Left lung (tissue), 10 donors: Measurements from ENCODE around the gene SPNS2. TPM values are rescaled to one million over a fixed set of nuclear protein-coding genes. Genes with fewer than 3 reads are reported as not detected.
A peak's percentile ranks its signal among the peaks of the same experiment; 100 is the strongest.

Experiments
- ATAC-seq: fragments of 200-7000 bp; cut with Tn5 transposase; one replicate; pipeline ENCODE4 v1.9.1; 2020; ENCODE audit warnings: moderate library complexity
- DNase-seq, 4 donors: peaks; one replicate each; pipeline ENCODE4 v3.0.0-alpha.2; 2013 to 2020
- H3K27ac ChIP-seq, 2 donors: fragments of 200-600 bp; sonication (generic) in 1 of 2; one replicate each; pipeline versions ENCODE4 v1.5.0 to v1.8.0; 2020 to 2021
- H3K27me3 ChIP-seq, 2 donors: fragments of 200-600 bp; sonication (generic) in 1 of 2; one replicate each; pipeline versions ENCODE4 v1.5.0 to v1.8.0; 2020 to 2021
- H3K36me3 ChIP-seq, 2 donors: fragments of 200-600 bp; sonication (generic) in 1 of 2; one replicate each; pipeline versions ENCODE4 v1.5.0 to v1.8.0; 2020 to 2021
- H3K4me1 ChIP-seq, 2 donors: fragments of 200-600 bp; one replicate each; pipeline ENCODE4 v1.8.0; 2021
- H3K4me3 ChIP-seq, 2 donors: fragments of 200-600 bp; sonication (generic) in 1 of 2; one replicate each; pipeline versions ENCODE4 v1.5.0 to v1.8.0; 2020 to 2021; ENCODE audit warnings: mild to moderate bottlenecking in 1 of 2
- H3K9me3 ChIP-seq, 2 donors: fragments of 200-600 bp; sonication (generic) in 1 of 2; one replicate each; pipeline versions ENCODE4 v1.5.0 to v1.8.0; 2020 to 2021
- intact Hi-C, 2 donors: fragments of 100-400 bp; cut with DNase I; formaldehyde crosslinking; loops; one replicate each; pipeline versions ENCODE4 v1.11.2 to v1.14.2; 2022
- polyA plus RNA-seq, 6 donors: library from polyadenylated mRNA; unstranded; fragments of 120-200 nt; gene quantifications; one replicate each; pipeline ENCODE4 v1.2.1, GENCODE V29; 2013; ENCODE audit not compliant: insufficient read length in 6 of 6
- total RNA-seq, 2 donors: library from RNA; stranded (reverse); fragmentation: NEBNext Ultra II Directional; extraction: Animal tissue kit (Norgen Biotek cat#: 25700); gene quantifications; one replicate each; pipeline ENCODE4 v1.2.1, GENCODE V29; 2021
- TF ChIP-seq, protein P1 (sequence below), 2 donors: fragments of 200-600 bp; sonication (generic) in 1 of 2; IDR thresholded peaks; one replicate each; pipeline versions ENCODE4 v1.5.0 to v1.8.0; 2021; ENCODE audit warnings: antibody characterized with exemption in 2 of 2
- donor health status: DM: no; HTN: yes; CAD: no.
- donor health status: DM: no; HTN: no; CAD: no.

The SPNS2 gene
- total and polyA plus RNA-seq, 8 donors: 19.6 to 52.4 (median 24.3) TPM

DNA sequence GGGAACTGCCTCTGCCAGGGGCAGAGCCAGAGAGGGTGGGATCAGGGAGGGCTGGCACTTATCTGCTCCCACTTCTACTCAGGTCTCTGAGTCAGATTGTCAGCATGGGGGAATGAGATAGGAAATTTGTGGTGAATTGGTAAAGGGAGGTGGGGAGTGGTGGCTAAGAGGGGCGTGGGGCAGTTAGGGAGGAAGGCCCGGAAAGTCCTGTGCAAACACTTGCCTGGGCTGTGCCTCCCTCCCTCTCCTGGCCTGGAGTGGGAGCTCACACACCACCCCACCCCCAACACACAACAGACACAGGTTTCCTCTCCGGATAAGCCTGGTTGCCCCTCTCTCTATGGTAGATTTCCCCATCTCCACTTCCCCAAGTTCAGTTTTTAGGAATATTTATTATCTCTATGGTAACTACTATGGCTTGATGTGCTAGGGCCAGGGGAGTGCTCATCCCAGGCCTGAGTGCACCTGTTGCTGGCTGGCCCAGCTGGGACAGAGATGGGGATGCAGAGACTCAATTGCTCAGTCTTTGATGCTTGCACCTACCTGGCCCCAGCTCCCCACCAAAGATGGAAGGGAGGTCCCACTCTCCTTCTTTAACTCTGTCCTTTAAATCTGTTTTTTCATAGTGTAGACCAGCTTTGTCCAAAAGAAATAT lies 2.7 kb downstream of the SPNS2 start:
- Histone ChIP-seq H3K27me3 (peaks cover 0 to 37% of the 10 kb centered on the region in 2 donors), H3K4me3 (peak overlapping the region in 1 of 2 donors; percentile 57)

DNA sequence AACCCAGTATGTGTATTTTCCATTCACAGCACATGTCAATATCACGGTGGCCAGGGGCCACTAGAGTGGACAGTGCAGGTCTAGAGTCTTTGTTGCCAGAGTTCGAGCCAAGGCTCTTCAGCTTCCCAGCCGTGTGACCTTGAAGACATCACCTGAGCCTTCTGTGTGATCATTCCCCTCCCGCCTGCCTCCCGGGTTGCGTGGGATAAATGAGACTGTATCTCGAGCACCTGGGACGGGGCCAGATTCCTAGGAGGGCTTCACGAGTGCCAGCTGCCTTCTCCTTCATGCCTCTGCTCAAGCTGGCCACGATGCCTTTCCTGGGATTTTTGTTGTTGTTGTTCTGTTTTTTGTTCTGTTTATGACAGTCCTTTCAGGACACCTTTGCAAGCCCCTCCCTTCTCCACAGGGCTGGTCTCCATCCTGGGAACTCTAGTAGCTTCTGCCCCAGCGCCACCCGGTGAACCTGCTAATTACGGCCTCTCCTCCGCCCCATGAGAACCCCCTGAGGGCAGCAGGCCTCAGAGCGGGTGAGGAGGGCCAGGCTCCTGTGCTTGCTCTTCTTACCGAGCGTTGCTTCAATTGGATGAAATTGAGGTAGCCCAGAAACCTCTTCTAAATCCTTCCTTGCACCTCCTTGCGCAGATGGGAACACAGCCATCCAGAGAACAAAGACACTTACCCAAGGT lies 3.9 kb downstream of the SPNS2 start:
- peaks cover 3 to 97% of the 10 kb centered on the region in 2 donors for H3K4me1 ChIP-seq
- H3K9me3 ChIP-seq: no peaks in the 10 kb centered on the region
- H3K36me3 ChIP-seq: no peaks in the 10 kb centered on the region
- peaks cover 0 to 37% of the 10 kb centered on the region in 2 donors for H3K27me3 ChIP-seq
- TF ChIP-seq, protein P1, sequence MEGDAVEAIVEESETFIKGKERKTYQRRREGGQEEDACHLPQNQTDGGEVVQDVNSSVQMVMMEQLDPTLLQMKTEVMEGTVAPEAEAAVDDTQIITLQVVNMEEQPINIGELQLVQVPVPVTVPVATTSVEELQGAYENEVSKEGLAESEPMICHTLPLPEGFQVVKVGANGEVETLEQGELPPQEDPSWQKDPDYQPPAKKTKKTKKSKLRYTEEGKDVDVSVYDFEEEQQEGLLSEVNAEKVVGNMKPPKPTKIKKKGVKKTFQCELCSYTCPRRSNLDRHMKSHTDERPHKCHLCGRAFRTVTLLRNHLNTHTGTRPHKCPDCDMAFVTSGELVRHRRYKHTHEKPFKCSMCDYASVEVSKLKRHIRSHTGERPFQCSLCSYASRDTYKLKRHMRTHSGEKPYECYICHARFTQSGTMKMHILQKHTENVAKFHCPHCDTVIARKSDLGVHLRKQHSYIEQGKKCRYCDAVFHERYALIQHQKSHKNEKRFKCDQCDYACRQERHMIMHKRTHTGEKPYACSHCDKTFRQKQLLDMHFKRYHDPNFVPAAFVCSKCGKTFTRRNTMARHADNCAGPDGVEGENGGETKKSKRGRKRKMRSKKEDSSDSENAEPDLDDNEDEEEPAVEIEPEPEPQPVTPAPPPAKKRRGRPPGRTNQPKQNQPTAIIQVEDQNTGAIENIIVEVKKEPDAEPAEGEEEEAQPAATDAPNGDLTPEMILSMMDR (IDR thresholded peaks at IDR 0.05): no peak
- H3K27ac ChIP-seq: no peak overlapping the region
- intact Hi-C loops: no loop called here
- ATAC-seq (no peak), DNase-seq (no peak)
- H3K4me3 ChIP-seq: no peak overlapping the region

More for the DNA sequence above, 2.7 kb downstream of the SPNS2 start:
- intact Hi-C loops: no loop called here
- H3K9me3 ChIP-seq: no peaks in the 10 kb centered on the region
- peak overlapping the region; percentile 60 to 65 for H3K27ac ChIP-seq
- TF ChIP-seq, protein P1 (IDR thresholded peaks at IDR 0.05): no peak
- H3K4me1 ChIP-seq: peaks cover 3 to 86% of the 10 kb centered on the region in 2 donors
- DNase-seq (peak in 2 of 4 donors; percentile 52 to 61), ATAC-seq (peak; percentile 72)
- no peaks in the 10 kb centered on the region for H3K36me3 ChIP-seq

DNA sequence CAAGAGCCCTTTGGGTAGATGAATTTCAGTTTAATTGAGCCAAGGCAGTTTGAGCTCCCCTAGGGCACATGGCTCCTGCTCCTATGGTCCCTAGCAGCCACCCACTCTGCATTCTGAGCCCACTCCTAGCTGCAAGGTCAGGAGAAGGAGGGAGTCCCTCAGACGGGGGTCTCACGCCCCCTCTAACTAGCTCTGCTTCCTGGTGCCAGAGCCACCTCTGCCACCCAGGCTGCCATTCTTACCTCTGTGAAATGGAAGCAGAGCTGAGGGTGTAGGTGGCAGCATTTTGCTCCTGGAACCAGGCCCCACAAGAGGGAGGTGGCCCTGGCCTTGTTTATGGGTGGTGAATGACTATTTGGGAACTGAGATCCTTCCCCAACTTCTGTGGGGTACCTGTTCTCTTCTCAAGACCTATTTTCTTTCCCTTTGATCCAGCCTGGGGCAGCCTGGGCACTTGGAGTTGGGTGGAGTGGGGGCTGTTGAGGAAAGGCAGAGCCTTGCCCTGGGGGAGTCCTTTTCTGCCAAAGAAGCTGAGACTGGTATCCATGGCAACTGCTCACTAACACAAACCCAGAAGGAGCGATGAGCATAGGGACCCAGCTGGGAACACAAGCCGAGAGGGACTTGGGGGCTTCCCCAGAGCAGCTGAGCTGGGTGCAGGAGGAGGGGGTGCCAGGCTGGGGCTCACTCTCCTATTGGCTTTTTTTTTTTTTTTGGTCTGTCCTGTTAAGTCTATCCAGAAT lies 4.8 kb downstream of the SPNS2 start:
- intact Hi-C loops: no loop called here
- DNase-seq: no peak
- peaks cover 3 to 97% of the 10 kb centered on the region in 2 donors for H3K4me1 ChIP-seq

DNA sequence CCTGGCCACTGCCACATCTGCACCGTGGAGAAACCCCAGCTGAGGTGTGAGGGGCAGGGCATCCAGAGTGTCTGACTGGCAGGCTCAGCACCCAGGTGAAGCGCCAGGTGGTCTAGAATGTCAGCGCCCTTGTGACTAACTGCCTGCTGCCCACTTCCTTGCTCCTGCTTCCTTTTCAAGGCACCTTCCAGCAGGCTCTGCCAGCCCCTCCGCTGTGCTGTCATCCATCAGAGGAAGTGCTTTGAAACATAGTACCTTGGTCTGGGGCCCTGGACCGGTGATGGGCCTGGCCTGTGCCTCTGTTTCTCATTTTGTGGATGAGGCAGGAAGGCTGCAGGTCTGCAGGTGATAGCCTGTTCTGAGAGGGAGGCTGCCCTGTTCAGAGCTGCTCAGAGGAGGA lies 5.5 kb downstream of the SPNS2 start:
- no peak for DNase-seq
- Histone ChIP-seq H3K27me3 (peaks cover 0 to 24% of the 10 kb centered on the region in 2 donors), H3K4me1 (peaks cover 5 to 99% of the 10 kb centered on the region in 2 donors), H3K9me3 (no peaks in the 10 kb centered on the region), H3K36me3 (no peaks in the 10 kb centered on the region), H3K27ac (peak overlapping the region in 1 of 2 donors; percentile 53), H3K4me3 (no peak overlapping the region)
- TF ChIP-seq, protein P1 (IDR thresholded peaks at IDR 0.05): no peak
- ATAC-seq: no peak
- intact Hi-C loops: no loop called here

More for the DNA sequence above, 4.8 kb downstream of the SPNS2 start:
- peaks cover 0 to 28% of the 10 kb centered on the region in 2 donors for H3K27me3 ChIP-seq
- ATAC-seq: no peak
- H3K36me3 ChIP-seq: no peaks in the 10 kb centered on the region
- no peaks in the 10 kb centered on the region for H3K9me3 ChIP-seq
- H3K27ac ChIP-seq: peak overlapping the region in 1 of 2 donors; percentile 53
- no peak overlapping the region for H3K4me3 ChIP-seq
- TF ChIP-seq, protein P1 (IDR thresholded peaks at IDR 0.05): no peak

DNA sequence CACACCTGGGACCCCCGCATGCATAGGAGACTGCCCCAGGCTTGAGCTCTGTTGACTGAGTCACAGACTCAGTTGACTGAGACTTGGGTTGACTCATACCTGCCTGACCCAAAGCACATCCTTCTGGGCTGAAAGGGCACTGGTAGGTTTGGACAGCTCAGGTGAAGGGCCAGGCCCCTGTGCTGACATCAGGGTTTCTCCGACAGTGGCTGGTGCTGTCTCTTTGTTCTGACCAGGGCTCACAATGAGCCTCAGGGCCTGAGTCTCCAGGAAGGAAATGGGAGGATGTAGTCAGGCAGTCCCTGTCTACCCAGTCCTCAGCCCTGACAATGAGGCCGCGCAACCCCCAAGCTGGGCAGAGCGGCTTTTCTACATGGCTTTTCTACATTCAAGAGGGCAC lies 6.5 kb downstream of the SPNS2 start:
- no peaks in the 10 kb centered on the region for H3K9me3 ChIP-seq
- peaks cover 5 to 99% of the 10 kb centered on the region in 2 donors for H3K4me1 ChIP-seq
- no peaks in the 10 kb centered on the region for H3K36me3 ChIP-seq
- TF ChIP-seq, protein P1 (IDR thresholded peaks at IDR 0.05): no peak
- H3K27ac ChIP-seq: peak overlapping the region; percentile 17 to 53
- H3K4me3 ChIP-seq: no peak overlapping the region
- ATAC-seq (no peak), DNase-seq (no peak)
- peaks cover 0 to 14% of the 10 kb centered on the region in 2 donors for H3K27me3 ChIP-seq
- intact Hi-C loops: no loop called here
